ENCODE data around the gene TLR1.
"Not testable (repeated sequence)": the region's sequence is repeated elsewhere in the genome, so short reads cannot be mapped to it uniquely, and the experiment has no call there.

Gene TLR1

GRCh38 chr4:38774181-38774955, 30.2 kb downstream of the TLR1 start:
- DNase-seq: no peak

DNA sequence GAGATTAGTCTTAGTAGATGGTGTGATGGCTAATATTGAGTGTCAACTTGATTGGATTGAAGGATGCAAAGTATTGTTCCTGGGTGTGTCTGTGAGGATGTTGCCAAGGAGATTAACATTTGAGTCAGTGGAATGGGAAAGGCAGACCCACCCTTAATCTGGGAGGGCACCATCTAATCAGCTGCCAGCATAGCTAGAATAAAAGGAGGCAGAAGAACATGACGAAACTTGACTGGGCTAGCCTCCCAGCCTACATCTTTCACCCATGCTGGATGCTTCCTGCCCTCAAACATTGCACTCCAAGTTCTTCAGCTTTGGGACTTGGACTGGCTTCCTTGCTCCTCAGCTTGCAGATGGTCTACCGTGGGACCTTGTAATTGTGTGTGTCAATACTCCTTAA, 34.3 kb downstream of the TLR1 start:
- not testable (repeated sequence) for DNase-seq

DNA sequence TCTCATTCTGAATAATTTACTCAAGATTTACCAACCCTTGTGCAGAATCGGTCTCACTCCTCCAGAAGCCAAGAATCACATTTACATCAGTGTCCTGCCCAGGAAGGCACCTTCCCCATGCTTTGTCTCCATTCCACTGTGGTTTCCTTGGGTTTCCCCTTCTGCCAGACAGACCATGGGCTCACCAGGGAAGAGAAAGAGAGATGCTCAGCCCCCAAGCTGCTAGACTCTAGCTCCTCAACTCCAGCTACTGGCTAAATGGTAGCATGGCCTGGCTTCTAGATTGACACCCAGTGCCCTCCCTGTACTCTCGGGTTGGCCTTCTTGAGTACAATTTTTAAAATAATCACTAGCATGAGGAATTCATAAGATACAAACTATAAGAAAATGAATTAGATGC, 34.7 kb downstream of the TLR1 start:
- no peak for DNase-seq

GRCh38 chr4:38769441-38769840, 35.1 kb downstream of the TLR1 start:
- no peak for DNase-seq

GRCh38 chr4:38768968-38769394, 35.6 kb downstream of the TLR1 start:
- no peak for DNase-seq

GRCh38 chr4:38766940-38767339, 37.7 kb downstream of the TLR1 start:
- not testable (repeated sequence) for DNase-seq

DNA sequence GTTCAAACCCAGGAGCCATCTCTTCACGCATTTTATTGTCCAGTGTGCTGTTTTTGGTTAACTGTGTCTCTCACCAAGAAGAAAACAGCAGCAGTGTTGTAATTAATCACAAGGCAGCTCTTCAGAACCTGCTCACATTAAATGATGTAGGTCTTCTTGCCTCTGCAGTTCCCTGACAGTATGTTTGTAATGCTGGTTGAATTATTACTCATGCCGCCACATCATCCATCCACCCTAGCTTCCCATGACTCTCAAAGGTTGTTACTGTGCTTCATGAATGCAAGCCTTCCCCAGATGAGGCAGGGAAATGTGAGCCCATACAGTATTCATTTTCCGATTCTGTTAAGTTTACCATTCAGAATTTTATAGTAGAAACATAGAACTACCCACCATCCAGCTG, 39.2 kb downstream of the TLR1 start:
- no peak for DNase-seq

GRCh38 chr4:38764277-38764676, 40.3 kb downstream of the TLR1 start:
- no peak for DNase-seq

- no peak for DNase-seq
Observed at GRCh38 chr4:38762560-38762959, 42.0 kb downstream of the TLR1 start.

- no peak for DNase-seq
Observed at GRCh38 chr4:38759790-38760122, 44.8 kb downstream of the TLR1 start.

- DNase-seq: peak; percentile 79
Observed at GRCh38 chr4:38759113-38759789, 45.3 kb downstream of the TLR1 start.

GRCh38 chr4:38757945-38758600, 46.5 kb downstream of the TLR1 start:
- no peak for DNase-seq

- DNase-seq: peak; percentile 93
Observed at GRCh38 chr4:38752941-38753806, 51.4 kb downstream of the TLR1 start.

DNA sequence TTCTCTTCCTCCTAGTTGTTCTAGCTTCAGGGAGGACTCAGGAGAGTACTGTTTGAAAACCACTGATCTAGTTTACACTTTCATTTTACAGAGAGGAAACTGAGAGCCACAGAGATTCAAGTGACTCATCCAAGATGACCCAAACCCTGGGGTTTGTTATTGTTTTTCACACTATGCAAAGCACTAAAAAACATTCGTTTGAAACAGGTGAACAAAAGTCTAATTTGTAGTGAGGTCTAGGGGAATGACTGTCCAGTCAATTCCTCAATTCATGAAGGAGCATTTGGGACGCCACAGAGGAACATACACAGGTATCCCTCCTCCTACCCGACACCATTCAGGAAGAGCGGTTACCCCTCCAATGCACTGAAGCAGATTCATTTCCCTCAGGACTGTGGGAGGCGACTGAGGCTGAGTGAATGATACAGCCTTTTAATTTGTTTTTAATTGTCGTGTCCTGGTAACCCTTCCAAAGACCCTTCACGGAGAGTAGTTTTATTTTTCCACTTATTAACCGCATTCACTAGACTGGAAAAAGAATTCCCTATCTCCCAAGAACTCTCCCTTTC, 52.1 kb downstream of the TLR1 start:
- DNase-seq: no peak

GRCh38 chr4:38751341-38752010, 53.1 kb downstream of the TLR1 start:
- DNase-seq: no peak

- no peak for DNase-seq
Observed at GRCh38 chr4:38749336-38749735, 55.3 kb downstream of the TLR1 start.

- no peak for DNase-seq
Observed at GRCh38 chr4:38747629-38748028, 57.0 kb downstream of the TLR1 start.

Data from femur (tissue), 1 donor.